ENCODE measurements around the gene RMDN2. TPM values are rescaled to one million over a fixed set of nuclear protein-coding genes. Genes with fewer than 3 reads are reported as not detected.

RMDN2 gene
- total RNA-seq, 1 donor from 2014 or later = 6.5 TPM

- intact Hi-C loops (cut with micrococcal nuclease) = loop anchor here (5.0 to 10.0 kb wide), 2 partner anchors 132 to 294 kb away; no protein-coding TSS in a partner anchor
- Histone ChIP-seq H3K36me3 (no peaks in the 10 kb centered on the region), H3K4me1 (peaks cover 4% of the 10 kb centered on the region), H3K4me3 (no peak overlapping the region), H3K27me3 (ENCODE audit: low read depth) (no peaks in the 10 kb centered on the region), H3K27ac (replicated peaks) (no peak overlapping the region), H3K9me3 (replicated peaks) (no peaks in the 10 kb centered on the region)
- no peak for DNase-seq
- no peak for TF ChIP-seq CTCF (IDR thresholded peaks at IDR 0.05; ENCODE audit: borderline replicate concordance)
Measured at GRCh38 chr2:37982847-37983246, 57.8 kb downstream of the RMDN2 start.

- H3K4me3 ChIP-seq = no peak overlapping the region
- H3K9me3 ChIP-seq (replicated peaks) = no peaks in the 10 kb centered on the region
- intact Hi-C loops (cut with micrococcal nuclease) = loop anchor here (5.0 to 10.0 kb wide), 2 partner anchors 131 to 294 kb away; no protein-coding TSS in a partner anchor
- H3K27ac ChIP-seq (replicated peaks) = no peak overlapping the region
- TF ChIP-seq CTCF (IDR thresholded peaks at IDR 0.05; ENCODE audit: borderline replicate concordance) = no peak
- DNase-seq = no peak
- peaks cover 4% of the 10 kb centered on the region for H3K4me1 ChIP-seq
- H3K36me3 ChIP-seq = no peaks in the 10 kb centered on the region
- H3K27me3 ChIP-seq (ENCODE audit: low read depth) = no peaks in the 10 kb centered on the region
Measured at GRCh38 chr2:37983719-37984118, 58.6 kb downstream of the RMDN2 start.

- no peak for TF ChIP-seq CTCF (IDR thresholded peaks at IDR 0.05; ENCODE audit: borderline replicate concordance)
- no peak overlapping the region for H3K27ac ChIP-seq (replicated peaks)
- H3K4me3 ChIP-seq = no peak overlapping the region
- no peak for DNase-seq
- H3K36me3 ChIP-seq = no peaks in the 10 kb centered on the region
- H3K9me3 ChIP-seq (replicated peaks) = no peaks in the 10 kb centered on the region
- no peaks in the 10 kb centered on the region for H3K27me3 ChIP-seq (ENCODE audit: low read depth)
- peaks cover 4% of the 10 kb centered on the region for H3K4me1 ChIP-seq
- intact Hi-C loops (cut with micrococcal nuclease) = loop anchor here (5.0 to 10.0 kb wide), 2 partner anchors 131 to 293 kb away; no protein-coding TSS in a partner anchor
Measured at GRCh38 chr2:37984176-37984575, 59.1 kb downstream of the RMDN2 start.

GRCh38 chr2:37984589-37984988, 59.5 kb downstream of the RMDN2 start:
- TF ChIP-seq CTCF (IDR thresholded peaks at IDR 0.05; ENCODE audit: borderline replicate concordance) = peak; percentile 21
- no peaks in the 10 kb centered on the region for H3K9me3 ChIP-seq (replicated peaks)
- H3K4me1 ChIP-seq = peaks cover 4% of the 10 kb centered on the region
- H3K27ac ChIP-seq (replicated peaks) = no peak overlapping the region
- no peak for DNase-seq
- no peaks in the 10 kb centered on the region for H3K27me3 ChIP-seq (ENCODE audit: low read depth)
- intact Hi-C loops (cut with micrococcal nuclease) = loop anchor here (5.0 to 10.0 kb wide), 2 partner anchors 130 to 293 kb away; no protein-coding TSS in a partner anchor
- no peak overlapping the region for H3K4me3 ChIP-seq
- no peaks in the 10 kb centered on the region for H3K36me3 ChIP-seq

- Histone ChIP-seq H3K27me3 (ENCODE audit: low read depth) (no peaks in the 10 kb centered on the region), H3K9me3 (replicated peaks) (no peaks in the 10 kb centered on the region), H3K4me3 (no peak overlapping the region), H3K27ac (replicated peaks) (no peak overlapping the region), H3K36me3 (no peaks in the 10 kb centered on the region), H3K4me1 (peaks cover 4% of the 10 kb centered on the region)
- intact Hi-C loops (cut with micrococcal nuclease) = loop anchor here (10.0 kb wide), 1 partner anchor 129 kb away; no protein-coding TSS in a partner anchor
- DNase-seq = no peak
- TF ChIP-seq CTCF (IDR thresholded peaks at IDR 0.05; ENCODE audit: borderline replicate concordance) = no peak
Measured at GRCh38 chr2:37985333-37985732, 60.2 kb downstream of the RMDN2 start.
